GM18909 (cell line): Measurements from ENCODE around the gene LRSAM1.

Source experiments
- ATAC-seq: cut with Tn5 transposase; IDR thresholded peaks from one replicate; pipeline ENCODE4 v1.9.1; 2021; ENCODE audit warnings: mild to moderate bottlenecking; ENCODE audit not compliant: unreplicated experiment, poor library complexity

Gene LRSAM1

GRCh38 chr9:127450830-127451607 is at the start of gene LRSAM1, which contains the start of gene RPL12:
Gene LRSAM1, plus strand, starts transcription at chr9:127451510. Its CDS starts 3,018 bp downstream, at chr9:127454528.
Gene RPL12, minus strand, starts transcription at chr9:127451406. Its CDS starts 89 bp downstream, at chr9:127451317.
- peak; percentile 70 for ATAC-seq

GRCh38 chr9:127402401-127403090 is 48.8 kb upstream of the LRSAM1 start:
- ATAC-seq = no peak

DNA sequence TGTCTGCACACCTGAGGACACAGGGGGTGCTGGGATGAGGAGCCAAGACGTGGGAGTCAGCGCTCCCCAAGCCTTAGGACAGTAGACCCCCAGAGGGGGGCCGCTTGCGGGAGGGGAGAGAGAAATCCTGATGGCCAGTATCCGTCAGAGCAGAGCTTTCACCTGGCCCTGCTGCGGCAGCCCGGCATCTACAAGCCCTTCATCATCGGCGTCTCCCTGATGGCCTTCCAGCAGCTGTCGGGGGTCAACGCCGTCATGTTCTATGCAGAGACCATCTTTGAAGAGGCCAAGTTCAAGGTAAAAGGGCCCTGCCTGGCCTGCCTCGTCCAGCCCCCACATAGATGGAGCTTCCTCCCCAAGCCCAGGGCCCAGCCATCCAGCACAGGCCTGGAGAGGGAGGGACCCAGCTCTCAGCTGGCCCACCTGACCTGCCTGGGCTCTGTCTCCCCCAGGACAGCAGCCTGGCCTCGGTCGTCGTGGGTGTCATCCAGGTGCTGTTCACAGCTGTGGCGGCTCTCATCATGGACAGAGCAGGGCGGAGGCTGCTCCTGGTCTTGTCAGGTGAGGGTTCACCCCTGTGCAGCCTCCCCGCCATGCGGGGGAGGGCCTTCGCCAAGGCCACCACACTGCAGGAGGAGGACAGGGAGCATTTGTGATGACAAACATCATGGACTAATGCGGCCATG is 47.7 kb upstream of the LRSAM1 start:
- no peak for ATAC-seq

GRCh38 chr9:127404631-127405030 is 46.7 kb upstream of the LRSAM1 start:
- no peak for ATAC-seq

DNA sequence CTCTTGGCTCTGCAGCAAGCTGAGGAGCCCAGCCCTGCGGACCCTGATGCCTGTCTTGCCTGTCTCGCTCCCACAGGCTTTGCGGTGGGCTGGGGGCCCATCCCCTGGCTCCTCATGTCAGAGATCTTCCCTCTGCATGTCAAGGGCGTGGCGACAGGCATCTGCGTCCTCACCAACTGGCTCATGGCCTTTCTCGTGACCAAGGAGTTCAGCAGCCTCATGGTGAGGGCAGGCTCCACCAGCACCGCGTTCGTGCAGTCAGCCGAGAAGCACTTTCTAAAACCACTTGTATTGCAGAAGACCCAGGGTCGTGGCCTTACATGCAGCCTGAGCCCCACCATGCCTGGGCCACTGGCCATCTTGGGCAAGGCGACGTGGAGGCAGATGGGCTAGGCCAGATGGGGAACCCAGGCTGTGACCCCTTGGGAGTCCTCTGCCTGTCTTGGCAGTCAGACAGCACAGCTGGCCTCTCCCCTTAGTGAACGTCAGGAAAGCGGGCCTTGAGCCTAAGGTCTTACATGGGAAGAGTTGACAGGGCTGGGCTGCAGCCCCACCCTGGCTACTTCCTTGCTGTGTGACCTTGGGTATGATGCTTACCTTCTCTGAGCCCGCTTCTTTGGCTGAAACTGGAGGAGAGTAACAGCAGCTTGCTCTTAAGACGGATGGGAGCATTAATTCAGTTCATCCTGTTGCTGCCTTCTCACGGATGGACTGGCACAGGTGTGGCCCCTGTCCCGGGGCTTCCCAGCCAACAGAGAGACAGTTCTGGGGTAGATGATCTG is 45.8 kb upstream of the LRSAM1 start:
- ATAC-seq = no peak

- ATAC-seq = no peak
Observed at GRCh38 chr9:127406799-127407491, 44.4 kb upstream of the LRSAM1 start.

GRCh38 chr9:127407492-127407843 is 43.8 kb upstream of the LRSAM1 start:
- ATAC-seq = no peak

GRCh38 chr9:127411122-127411521 is 40.2 kb upstream of the LRSAM1 start:
- ATAC-seq = no peak

GRCh38 chr9:127415141-127415540 is 36.2 kb upstream of the LRSAM1 start:
- ATAC-seq = no peak

DNA sequence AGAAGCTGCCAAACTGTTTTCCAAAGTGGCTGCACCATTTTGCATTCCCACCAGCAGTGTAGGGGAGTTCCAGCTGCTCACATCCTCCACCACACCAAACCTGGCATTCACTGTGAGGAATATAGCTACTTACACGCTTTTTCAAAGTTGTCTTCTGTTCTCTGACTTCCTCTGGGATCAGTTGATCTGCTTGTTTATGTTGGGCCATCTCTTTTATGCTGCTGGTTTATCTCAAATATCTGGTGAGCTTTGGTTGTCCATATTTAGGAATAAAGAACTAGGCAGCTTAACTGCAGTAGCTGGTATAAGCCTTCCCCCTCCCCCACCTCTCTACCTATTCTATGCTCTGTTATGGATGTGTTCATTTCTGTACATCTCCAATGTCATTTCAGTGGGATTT is 35.7 kb upstream of the LRSAM1 start:
- ATAC-seq = no peak

- ATAC-seq = no peak
Observed at GRCh38 chr9:127417131-127418036, 33.9 kb upstream of the LRSAM1 start.

GRCh38 chr9:127418037-127418471 is 33.3 kb upstream of the LRSAM1 start:
- no peak for ATAC-seq

DNA sequence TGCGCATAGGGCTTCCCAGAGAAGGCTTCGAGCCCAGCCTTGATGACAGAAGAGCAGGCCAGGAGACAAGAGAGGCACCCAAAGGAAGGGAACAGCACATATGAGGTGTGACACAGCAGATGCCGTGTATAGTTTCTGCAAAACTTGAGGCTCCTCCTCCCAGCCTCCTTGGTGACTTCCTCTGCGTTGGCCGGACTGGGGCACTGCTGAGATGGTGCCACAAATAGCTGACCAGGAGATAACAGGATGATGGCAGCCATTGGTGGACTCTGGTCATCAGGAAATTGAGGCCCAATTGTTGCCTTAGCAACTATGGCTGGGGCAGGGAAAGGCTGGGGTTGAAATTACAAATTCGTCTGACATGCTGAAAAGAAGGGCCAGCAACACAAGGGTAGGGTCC is 32.0 kb upstream of the LRSAM1 start:
- ATAC-seq = no peak

- ATAC-seq = no peak
Observed at GRCh38 chr9:127421057-127421456, 30.3 kb upstream of the LRSAM1 start.

DNA sequence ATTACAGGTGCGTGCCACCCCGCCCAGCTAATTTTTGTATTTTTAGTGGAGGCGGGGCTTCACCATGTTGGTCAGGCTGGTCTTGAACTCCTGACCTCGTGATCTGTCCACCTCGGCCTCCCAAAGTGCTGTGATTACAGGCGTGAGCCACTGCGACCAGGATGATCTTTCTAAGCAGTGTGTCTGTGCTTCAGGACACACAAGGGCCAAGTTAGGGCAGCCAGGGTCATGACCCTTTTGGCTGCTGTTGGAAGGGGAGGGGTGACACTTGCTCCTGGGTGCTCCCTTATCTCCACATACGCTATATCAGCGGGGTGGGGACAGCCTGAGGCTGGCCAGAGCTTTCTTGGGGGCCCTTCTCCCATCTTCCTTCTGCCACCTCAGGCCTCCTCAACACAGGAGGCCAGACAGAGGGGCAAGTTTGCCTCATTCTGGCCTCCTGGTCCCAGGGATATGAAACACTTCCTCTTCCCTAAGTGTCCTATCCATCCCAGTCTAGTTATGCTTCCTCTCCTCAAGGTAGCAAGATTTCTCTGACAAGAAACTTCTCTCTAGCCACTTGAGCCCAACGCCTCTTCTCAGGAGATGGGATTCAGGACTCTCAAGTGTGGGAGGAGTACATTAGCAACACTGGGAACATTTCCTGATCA is 29.1 kb upstream of the LRSAM1 start:
- no peak for ATAC-seq

GRCh38 chr9:127422787-127423186 is 28.5 kb upstream of the LRSAM1 start:
- ATAC-seq = no peak

DNA sequence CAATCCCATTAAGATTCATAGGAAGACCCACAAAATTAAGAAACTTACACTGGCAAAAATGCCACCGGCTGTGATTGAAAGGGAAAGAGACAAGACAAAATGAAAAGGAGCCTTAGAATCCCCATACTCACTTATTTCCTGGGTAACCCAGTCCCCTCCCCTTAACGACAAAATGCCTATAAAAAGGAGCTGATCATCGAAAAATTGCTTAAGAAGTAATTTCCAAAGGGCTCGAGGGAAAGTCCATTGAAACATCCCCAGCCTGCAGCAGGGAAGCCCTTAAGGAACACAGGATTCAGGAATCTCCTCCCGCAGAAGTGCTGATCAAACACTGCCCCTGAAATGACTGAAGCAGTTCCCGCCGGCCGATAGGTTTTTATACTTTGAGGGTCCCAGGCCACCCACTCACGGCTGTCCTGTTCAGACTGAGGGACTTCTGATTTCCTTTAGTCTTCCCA is 27.8 kb upstream of the LRSAM1 start:
- ATAC-seq = no peak
